GM21825 (cell line): ENCODE measurements around the gene DKKL1.

Source experiments
- ATAC-seq: cut with Tn5 transposase; IDR thresholded peaks from one replicate; pipeline ENCODE4 v1.9.1; 2021; ENCODE audit warnings: mild to moderate bottlenecking, moderate library complexity; ENCODE audit not compliant: unreplicated experiment

The DKKL1 gene

DNA sequence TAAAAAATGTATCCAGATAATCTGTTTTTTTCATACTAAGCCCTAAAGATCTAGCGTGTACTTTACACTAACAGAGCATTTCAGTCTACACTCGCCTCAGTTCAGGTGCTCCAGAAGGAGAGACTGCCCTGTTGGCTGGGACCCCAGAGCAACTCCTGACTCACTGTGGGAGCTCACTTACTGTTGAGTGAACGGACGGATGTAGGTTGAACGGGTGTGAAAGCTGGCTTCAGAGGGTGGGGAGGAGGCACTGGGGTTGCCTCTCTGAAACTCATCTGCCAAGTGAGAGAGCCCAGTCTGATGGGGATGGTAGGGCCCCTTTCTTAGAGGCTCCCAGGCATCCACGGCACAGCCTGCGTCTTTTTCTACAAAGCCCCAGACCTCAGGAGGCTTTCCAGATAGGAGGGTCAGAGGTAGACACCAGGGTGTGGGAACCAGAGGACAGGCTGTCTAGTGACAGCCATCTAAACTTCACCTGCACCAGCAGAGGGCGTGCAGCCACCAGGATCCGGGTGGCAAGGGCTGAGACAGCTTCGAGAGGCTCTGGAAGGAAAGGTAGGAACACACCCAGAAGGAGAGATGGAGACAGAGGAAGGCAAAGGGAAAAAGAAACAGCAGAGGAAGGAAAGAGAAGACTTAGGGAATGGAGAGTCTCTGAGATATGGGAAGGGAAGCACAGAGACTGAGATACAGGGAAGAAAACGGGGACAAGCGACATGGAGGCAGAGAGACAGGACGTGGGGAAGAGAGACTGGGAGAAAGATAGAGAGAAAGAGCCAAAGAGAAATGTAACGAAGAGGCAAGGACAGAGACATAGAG lies 28.1 kb downstream of the DKKL1 start:
- ATAC-seq, result no peak

DNA sequence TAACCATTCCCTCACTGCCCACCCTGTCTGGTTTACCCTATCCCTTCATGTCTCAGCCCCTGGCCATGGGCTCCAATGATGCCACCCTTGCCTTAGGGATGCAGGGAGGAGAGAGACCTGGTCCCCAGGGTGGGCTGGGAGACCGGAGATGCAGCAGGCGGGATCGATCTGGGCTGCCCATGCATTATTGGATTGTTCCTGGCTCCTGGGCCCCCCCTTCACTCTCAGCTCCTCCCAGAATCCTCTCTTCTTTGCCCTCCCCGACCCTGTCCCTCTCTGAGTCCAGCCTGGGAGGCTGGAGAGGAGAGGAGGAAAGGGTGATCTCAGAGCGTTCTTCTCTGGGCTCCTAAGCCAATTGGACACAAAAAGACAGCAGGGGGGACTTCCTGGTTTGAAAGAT lies 30.2 kb downstream of the DKKL1 start:
- ATAC-seq, result no peak

DNA sequence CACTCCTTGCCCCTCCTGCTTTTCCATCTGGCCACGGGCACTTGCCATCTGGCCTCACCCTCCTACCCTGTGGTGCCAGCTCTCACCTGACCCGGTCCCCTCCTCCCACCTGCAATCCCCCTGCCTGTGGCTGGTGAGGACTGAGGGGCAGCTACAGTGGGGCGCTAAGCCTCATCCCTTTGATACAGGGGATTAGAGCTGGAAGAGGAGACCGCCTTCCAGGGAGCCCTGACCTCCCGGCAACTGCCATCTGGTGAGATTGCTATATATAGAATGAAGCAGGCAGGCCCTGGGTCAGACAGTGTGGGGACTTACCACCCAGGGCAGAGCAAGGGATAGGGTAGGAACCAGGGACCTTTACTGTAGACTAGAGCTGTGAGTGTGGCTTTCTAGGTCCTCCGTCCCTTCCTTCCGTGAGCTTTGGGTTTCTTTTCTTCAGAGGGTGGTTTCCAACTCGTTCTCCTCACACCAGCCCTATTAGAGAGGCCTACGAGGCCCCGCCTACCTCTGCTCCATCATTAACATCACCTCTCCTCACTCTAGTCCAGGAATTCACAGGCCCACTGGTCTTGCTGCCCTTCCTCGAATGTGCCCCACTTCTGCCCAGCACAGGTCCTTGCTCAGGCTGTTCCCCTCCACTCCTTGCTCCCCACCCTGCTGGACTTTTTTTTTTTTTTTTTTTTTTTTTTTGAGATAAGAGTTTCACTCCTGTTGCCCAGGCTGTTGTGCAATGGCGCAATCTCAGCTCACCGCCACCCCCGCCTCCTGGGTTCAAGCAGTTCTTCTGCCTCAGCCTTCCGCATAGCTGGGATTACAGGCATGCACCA lies 32.1 kb downstream of the DKKL1 start:
- ATAC-seq, result no peak

DNA sequence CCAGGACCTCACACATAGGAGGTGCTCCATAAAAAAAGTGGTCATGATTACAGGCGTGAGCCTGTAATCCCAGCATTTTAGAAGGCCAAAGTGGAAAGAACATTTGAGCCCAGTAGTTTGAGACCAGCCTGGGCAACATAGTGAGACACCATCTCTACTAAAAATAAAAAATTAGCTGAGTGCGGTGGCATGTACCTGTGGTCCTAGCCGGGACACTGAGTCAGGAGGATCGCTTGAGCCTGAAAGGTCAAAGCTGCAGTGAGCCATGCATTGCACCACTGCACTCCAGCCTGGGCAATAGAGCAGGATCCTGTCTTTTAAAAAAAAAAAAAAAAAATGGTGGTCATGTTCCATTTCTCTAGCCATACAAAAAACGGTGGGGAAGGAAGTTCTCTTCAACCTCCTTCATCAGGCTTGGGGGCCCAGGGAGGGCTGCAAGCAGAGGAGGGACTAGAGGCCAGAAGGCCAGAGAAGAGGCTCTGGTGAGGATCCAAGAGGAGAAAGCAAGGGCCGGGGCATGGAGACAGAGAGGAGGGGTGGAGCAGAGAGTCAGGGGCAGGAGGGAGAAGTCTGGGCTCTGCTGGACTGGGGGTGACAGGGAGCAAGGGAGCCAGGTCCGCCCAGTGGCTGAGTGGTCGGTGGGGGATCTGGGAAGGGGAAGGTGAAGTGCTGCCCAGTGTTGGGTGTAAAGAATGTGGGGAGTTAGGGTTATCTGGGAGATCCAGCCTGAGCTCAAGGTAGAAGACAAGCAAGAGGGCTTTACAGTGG lies 33.2 kb downstream of the DKKL1 start:
- no peak for ATAC-seq

GRCh38 chr19:49398001-49398615 lies 34.4 kb downstream of the DKKL1 start:
- no peak for ATAC-seq

DNA sequence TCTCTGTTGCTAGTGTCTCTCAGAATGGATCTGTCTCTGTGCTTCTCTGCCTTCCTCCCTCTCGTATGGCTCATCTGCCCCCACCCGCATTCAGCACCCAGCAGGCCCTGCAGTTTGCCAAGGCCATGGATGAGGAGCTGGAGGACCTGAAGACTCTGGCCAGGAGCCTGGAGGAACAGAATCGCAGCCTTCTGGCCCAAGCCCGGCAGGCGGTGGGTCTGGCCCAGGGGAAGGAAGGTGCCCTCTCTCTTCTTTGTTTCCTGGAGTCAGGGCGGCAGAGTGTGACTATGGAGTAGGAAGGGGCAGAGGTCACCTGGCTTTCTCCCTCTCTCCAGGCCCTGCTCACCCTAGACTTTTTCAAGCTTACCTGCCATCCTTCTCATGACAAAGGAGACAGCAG lies 35.3 kb downstream of the DKKL1 start:
- no peak for ATAC-seq

DNA sequence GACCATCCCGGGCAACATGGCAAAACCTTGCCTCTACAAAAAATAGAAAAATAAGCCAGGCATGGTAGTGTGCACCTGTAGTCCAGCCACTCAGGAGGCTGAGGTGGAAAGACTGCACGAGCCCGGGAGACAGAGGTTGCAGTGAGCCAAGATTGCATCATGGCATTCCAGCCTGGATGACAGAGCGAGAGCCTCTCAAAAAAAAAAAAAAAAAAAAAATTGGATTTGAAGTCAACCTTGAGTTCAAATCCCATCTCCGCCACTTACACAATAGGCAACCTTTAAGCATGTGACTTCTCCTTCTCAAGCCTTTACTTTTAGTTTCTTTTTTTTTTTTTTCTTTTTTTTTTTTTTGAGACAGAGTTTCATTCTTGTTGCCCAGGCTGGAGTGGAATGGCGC lies 36.4 kb downstream of the DKKL1 start:
- ATAC-seq, result no peak

DNA sequence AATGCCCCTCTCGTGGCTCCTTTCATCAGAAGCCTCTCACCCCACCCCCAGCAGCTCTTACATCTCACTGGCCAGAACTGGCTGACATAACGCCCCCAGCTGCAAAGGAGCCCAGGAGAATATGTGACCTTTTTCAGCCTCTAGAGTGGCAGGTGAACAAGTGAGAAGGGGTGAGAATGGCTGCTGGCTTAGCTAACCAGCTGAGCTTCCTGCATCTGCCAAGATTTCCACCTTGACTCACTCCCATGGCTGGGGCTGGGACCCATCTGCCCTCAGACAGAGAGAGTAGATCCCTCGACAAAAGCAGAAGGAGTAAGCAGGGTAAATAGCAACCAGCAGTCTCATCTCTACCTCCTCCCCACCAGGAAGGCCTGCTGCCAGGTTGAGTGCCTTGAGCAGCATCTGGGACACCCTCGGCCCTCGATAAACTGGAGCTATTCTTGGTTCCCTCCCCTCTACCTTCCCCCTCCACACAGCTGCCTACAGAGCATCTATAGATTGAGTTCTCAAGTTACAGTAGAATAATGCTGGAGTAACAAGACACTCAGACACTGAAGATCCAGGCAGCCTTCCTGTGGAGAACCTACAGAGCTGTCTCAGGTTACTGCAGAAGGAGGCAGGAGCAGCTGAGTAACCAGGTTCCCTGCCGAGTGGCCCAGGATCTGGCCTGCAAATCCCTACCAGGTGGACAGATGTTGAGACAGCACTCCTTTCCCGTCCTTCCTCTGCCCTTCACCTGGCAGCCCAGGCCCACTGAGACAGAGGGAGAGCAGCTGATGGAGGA lies 39.9 kb downstream of the DKKL1 start:
- ATAC-seq, result no peak

- ATAC-seq, result no peak
Observed at GRCh38 chr19:49407079-49407478, 43.4 kb downstream of the DKKL1 start.

- no peak for ATAC-seq
Observed at GRCh38 chr19:49407482-49408015, 43.9 kb downstream of the DKKL1 start.

GRCh38 chr19:49408816-49409440 lies 45.3 kb downstream of the DKKL1 start:
- no peak for ATAC-seq

DNA sequence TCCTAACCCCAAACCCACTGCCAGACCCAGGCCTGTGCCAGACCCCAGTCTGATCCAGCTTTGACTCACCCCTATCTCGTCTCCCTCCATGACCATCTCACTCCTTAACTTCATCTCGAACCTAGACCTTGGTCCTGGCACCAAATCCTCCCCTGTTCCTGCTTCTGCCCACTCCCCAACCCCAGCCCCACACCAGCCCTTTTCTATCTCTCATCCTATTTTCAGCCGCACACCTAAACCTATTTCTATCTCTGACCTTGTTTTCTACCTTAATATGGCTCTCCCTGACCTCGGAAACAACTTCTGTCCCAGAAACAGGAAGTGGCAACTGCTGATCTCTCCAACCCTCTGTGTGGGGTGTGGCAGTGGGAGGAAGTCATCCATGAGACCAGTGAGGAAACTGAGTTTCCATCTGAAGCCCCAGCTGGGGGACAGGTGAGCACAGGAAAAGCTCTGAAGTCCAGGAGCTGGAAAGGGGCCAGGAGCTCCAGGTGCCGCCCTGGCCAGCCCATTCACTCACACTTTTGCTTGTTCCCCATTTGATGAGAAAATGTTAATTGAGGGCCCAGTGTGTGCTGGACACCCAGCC lies 45.9 kb downstream of the DKKL1 start:
- no peak for ATAC-seq

GRCh38 chr19:49411681-49412326 lies 48.1 kb downstream of the DKKL1 start:
- ATAC-seq, result no peak

GRCh38 chr19:49413348-49413747 lies 49.7 kb downstream of the DKKL1 start:
- ATAC-seq, result no peak

GRCh38 chr19:49414256-49414655 lies 50.6 kb downstream of the DKKL1 start:
- ATAC-seq, result no peak

GRCh38 chr19:49415102-49415809 lies 51.6 kb downstream of the DKKL1 start:
- ATAC-seq, result no peak

DNA sequence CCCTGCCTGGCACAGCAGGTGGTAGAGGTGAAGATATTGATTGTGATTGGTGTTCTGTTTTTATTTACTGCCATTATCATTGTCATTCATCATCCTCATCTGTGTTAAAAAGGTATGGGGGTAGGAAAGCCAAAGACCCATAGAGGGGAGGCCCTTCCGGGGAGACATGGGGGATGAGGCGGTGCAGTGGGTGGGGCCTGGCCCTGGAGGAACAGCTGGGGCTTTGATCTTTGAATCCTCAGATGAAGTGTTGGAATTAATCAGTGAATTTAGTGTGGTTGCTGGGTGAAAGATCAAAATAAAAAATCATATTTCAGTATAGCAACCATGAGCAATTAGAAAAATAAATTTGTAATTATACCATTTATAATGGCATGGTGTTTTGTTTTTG lies 52.1 kb downstream of the DKKL1 start:
- ATAC-seq, result no peak

GRCh38 chr19:49417088-49417487 lies 53.4 kb downstream of the DKKL1 start:
- ATAC-seq, result no peak
